Neural cell (in vitro differentiated cells): ENCODE measurements around the gene PCDH17. TPM values are rescaled to one million over a fixed set of nuclear protein-coding genes. Genes with fewer than 3 reads are reported as not detected.

Experiments
- H2AFZ ChIP-seq: fragments of 200-600, 300-800 bp; sonication (generic), shearing (Covaris generic); 2 replicates; pipeline ENCODE4 v1.6.0; 2014; ENCODE audit warnings: low read depth, mild to moderate bottlenecking, antibody characterized with exemption, low read length, moderate library complexity
- H3F3A ChIP-seq: fragments of 200-600 bp; shearing (Covaris generic); 2 replicates; pipeline ENCODE4 v1.6.1; 2016; ENCODE audit warnings: mild to moderate bottlenecking, moderate library complexity, mixed read lengths, antibody characterized with exemption, low read length; ENCODE audit not compliant: insufficient read depth, poor library complexity, severe bottlenecking
- H3K27ac ChIP-seq: fragments of 200-600, 300-800 bp; sonication (generic), shearing (Covaris generic); 2 replicates; pipeline ENCODE4 v1.5.1; 2014; ENCODE audit warnings: mild to moderate bottlenecking, low read length, moderate library complexity
- H3K27me3 ChIP-seq: fragments of 300-800, 200-600 bp; sonication (generic), shearing (Covaris generic); 2 replicates; pipeline ENCODE4 v1.6.0; 2014; ENCODE audit warnings: mild to moderate bottlenecking, low read depth, low read length, moderate library complexity; ENCODE audit not compliant: insufficient read depth
- H3K36me3 ChIP-seq: fragments of 300-800, 200-600 bp; sonication (generic), shearing (Covaris generic); 2 replicates; pipeline ENCODE4 v1.5.1; 2014; ENCODE audit warnings: mild to moderate bottlenecking, antibody characterized with exemption, low read length, moderate library complexity; ENCODE audit not compliant: insufficient read depth
- H3K4me2 ChIP-seq: fragments of 300-800, 200-600 bp; sonication (generic), shearing (Covaris generic); 2 replicates; pipeline ENCODE4 v1.6.0; 2014; ENCODE audit warnings: mild to moderate bottlenecking, low read length
- H3K4me3 ChIP-seq: fragments of 300-800, 200-600 bp; sonication (generic), shearing (Covaris generic); 2 replicates; pipeline ENCODE4 v1.5.1; 2014; ENCODE audit warnings: mild to moderate bottlenecking, low read length, moderate library complexity
- H3K79me2 ChIP-seq: fragments of 200-600 bp; shearing (Covaris generic); replicated peaks from 2 replicates; pipeline ENCODE4 v1.6.0; 2014; ENCODE audit warnings: mild to moderate bottlenecking, low read length, moderate library complexity; ENCODE audit not compliant: insufficient read depth
- H3K9ac ChIP-seq: fragments of 300-800, 200-600 bp; sonication (generic), shearing (Covaris generic); 2 replicates; pipeline ENCODE4 v1.6.1; 2016; ENCODE audit warnings: mild to moderate bottlenecking, low read length, mixed read lengths
- H3K9me2 ChIP-seq: fragments of 200-600 bp; shearing (Covaris generic); 2 replicates; pipeline ENCODE4 v1.6.1; 2016; ENCODE audit warnings: mild to moderate bottlenecking, low read length, mixed read lengths; ENCODE audit not compliant: insufficient read depth
- H3K9me3 ChIP-seq: fragments of 200-600, 300-800 bp; sonication (generic), shearing (Covaris generic); 2 replicates; pipeline ENCODE4 v1.6.1; 2016; ENCODE audit warnings: mild to moderate bottlenecking, mixed run types, low read length, moderate library complexity, mixed read lengths
- H4K20me1 ChIP-seq: fragments of 200-600 bp; shearing (Covaris generic); 2 replicates; pipeline ENCODE4 v1.6.1; 2016; ENCODE audit warnings: mild to moderate bottlenecking, mixed run types; ENCODE audit not compliant: insufficient read depth
- EP300 ChIP-seq: fragments of 450-650 bp; conservative IDR thresholded peaks from 2 replicates; pipeline ENCODE4 v1.6.1; 2014; ENCODE audit warnings: antibody characterized with exemption, mild to moderate bottlenecking, moderate library complexity; ENCODE audit not compliant: poor library complexity, severe bottlenecking
- EZH2 ChIP-seq: fragments of 200-600, 300-800 bp; shearing (Covaris generic), sonication (generic); IDR thresholded peaks from 2 replicates; pipeline ENCODE4 v1.6.1; 2014; ENCODE audit warnings: antibody characterized with exemption, low read length, borderline replicate concordance, mild to moderate bottlenecking; ENCODE audit not compliant: insufficient read depth, poor library complexity, severe bottlenecking
- MXI1 ChIP-seq: fragments of 450-650 bp; conservative IDR thresholded peaks from 2 replicates; pipeline ENCODE4 v1.6.1; 2014; ENCODE audit warnings: antibody characterized with exemption, mild to moderate bottlenecking; ENCODE audit not compliant: poor library complexity, severe bottlenecking
- POLR2AphosphoS5 ChIP-seq: IDR thresholded peaks from 2 replicates; pipeline ENCODE4 v1.6.1; 2012
- RAD21 ChIP-seq: fragments of 450-650 bp; conservative IDR thresholded peaks from 2 replicates; pipeline ENCODE4 v1.6.1; 2014; ENCODE audit warnings: antibody characterized with exemption, mild to moderate bottlenecking, moderate library complexity
- SMC3 ChIP-seq: fragments of 450-650 bp; conservative IDR thresholded peaks from 2 replicates; pipeline ENCODE4 v1.6.1; 2014; ENCODE audit warnings: antibody characterized with exemption, mild to moderate bottlenecking, moderate library complexity; ENCODE audit not compliant: poor library complexity
- TAF1 ChIP-seq: IDR thresholded peaks from 2 replicates; pipeline ENCODE4 v1.6.1; 2012; ENCODE audit warnings: low read depth
- polyA plus RNA-seq: library from polyadenylated mRNA; depleted of rRNA; stranded (reverse); fragments of >200 nt; gene quantifications from 2 replicates; pipeline ENCODE4 v1.2.3, GENCODE V29; 2014
- TF ChIP-seq, protein P1 (sequence below): fragments of 450-650 bp; IDR thresholded peaks from 2 replicates; pipeline ENCODE4 v1.5.1; 2014; ENCODE audit warnings: antibody characterized with exemption, mild to moderate bottlenecking, moderate library complexity; ENCODE audit not compliant: poor library complexity, severe bottlenecking
- TF ChIP-seq, protein P2 (sequence below): IDR thresholded peaks from 2 replicates; pipeline ENCODE4 v1.6.1; 2012; ENCODE audit warnings: borderline replicate concordance

PCDH17 gene
- polyA plus RNA-seq, 1 donor from 2014 or later: 6.5 TPM

- Histone ChIP-seq H3K9me2 (no peaks in the 10 kb centered on the region), H3K9ac (no peak overlapping the region), H3K27me3 (no peaks in the 10 kb centered on the region), H3K36me3 (no peaks in the 10 kb centered on the region), H3F3A (no peaks in the 10 kb centered on the region), H3K9me3 (no peaks in the 10 kb centered on the region), H2AFZ (no peak overlapping the region), H4K20me1 (no peaks in the 10 kb centered on the region), H3K4me3 (no peak overlapping the region), H3K4me2 (no peak overlapping the region), H3K27ac (no peak overlapping the region), H3K79me2 (no peaks in the 10 kb centered on the region)
- TF ChIP-seq SMC3 (no peak), POLR2AphosphoS5 (no peak), MXI1 (no peak), TAF1 (no peak), EZH2 (no peak), RAD21 (no peak), EP300 (no peak)
- TF ChIP-seq, protein P1, sequence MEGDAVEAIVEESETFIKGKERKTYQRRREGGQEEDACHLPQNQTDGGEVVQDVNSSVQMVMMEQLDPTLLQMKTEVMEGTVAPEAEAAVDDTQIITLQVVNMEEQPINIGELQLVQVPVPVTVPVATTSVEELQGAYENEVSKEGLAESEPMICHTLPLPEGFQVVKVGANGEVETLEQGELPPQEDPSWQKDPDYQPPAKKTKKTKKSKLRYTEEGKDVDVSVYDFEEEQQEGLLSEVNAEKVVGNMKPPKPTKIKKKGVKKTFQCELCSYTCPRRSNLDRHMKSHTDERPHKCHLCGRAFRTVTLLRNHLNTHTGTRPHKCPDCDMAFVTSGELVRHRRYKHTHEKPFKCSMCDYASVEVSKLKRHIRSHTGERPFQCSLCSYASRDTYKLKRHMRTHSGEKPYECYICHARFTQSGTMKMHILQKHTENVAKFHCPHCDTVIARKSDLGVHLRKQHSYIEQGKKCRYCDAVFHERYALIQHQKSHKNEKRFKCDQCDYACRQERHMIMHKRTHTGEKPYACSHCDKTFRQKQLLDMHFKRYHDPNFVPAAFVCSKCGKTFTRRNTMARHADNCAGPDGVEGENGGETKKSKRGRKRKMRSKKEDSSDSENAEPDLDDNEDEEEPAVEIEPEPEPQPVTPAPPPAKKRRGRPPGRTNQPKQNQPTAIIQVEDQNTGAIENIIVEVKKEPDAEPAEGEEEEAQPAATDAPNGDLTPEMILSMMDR: no peak
- TF ChIP-seq, protein P2, sequence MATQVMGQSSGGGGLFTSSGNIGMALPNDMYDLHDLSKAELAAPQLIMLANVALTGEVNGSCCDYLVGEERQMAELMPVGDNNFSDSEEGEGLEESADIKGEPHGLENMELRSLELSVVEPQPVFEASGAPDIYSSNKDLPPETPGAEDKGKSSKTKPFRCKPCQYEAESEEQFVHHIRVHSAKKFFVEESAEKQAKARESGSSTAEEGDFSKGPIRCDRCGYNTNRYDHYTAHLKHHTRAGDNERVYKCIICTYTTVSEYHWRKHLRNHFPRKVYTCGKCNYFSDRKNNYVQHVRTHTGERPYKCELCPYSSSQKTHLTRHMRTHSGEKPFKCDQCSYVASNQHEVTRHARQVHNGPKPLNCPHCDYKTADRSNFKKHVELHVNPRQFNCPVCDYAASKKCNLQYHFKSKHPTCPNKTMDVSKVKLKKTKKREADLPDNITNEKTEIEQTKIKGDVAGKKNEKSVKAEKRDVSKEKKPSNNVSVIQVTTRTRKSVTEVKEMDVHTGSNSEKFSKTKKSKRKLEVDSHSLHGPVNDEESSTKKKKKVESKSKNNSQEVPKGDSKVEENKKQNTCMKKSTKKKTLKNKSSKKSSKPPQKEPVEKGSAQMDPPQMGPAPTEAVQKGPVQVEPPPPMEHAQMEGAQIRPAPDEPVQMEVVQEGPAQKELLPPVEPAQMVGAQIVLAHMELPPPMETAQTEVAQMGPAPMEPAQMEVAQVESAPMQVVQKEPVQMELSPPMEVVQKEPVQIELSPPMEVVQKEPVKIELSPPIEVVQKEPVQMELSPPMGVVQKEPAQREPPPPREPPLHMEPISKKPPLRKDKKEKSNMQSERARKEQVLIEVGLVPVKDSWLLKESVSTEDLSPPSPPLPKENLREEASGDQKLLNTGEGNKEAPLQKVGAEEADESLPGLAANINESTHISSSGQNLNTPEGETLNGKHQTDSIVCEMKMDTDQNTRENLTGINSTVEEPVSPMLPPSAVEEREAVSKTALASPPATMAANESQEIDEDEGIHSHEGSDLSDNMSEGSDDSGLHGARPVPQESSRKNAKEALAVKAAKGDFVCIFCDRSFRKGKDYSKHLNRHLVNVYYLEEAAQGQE: no peak
These were observed 44.0 kb downstream of the PCDH17 start for GRCh38 chr13:57675526-57675925.

GRCh38 chr13:57680609-57681008 is 49.1 kb downstream of the PCDH17 start:
- Histone ChIP-seq H3K9ac (no peak overlapping the region), H4K20me1 (no peaks in the 10 kb centered on the region), H3K36me3 (no peaks in the 10 kb centered on the region), H3K4me2 (no peak overlapping the region), H3K27ac (no peak overlapping the region), H3K4me3 (no peak overlapping the region), H3K9me3 (no peaks in the 10 kb centered on the region), H3K27me3 (no peaks in the 10 kb centered on the region), H2AFZ (no peak overlapping the region), H3K79me2 (no peaks in the 10 kb centered on the region), H3K9me2 (no peaks in the 10 kb centered on the region), H3F3A (no peaks in the 10 kb centered on the region)
- TF ChIP-seq, protein P1: no peak
- TF ChIP-seq, protein P2: no peak
- TF ChIP-seq TAF1: no peak
- TF ChIP-seq SMC3: no peak
- no peak for TF ChIP-seq EP300
- no peak for TF ChIP-seq RAD21
- TF ChIP-seq MXI1: no peak
